NCI-H2196 (cell line): Measurements from ENCODE around the gene PKP4.
"Not testable (repeated sequence)": the region's sequence is repeated elsewhere in the genome, so short reads cannot be mapped to it uniquely, and the experiment has no call there.

Experiments
- DNase-seq: peaks from one replicate; lab custom pipeline; 2025; ENCODE audit not compliant: unreplicated experiment; lab: John Stamatoyannopoulos, UW

PKP4 gene

DNA sequence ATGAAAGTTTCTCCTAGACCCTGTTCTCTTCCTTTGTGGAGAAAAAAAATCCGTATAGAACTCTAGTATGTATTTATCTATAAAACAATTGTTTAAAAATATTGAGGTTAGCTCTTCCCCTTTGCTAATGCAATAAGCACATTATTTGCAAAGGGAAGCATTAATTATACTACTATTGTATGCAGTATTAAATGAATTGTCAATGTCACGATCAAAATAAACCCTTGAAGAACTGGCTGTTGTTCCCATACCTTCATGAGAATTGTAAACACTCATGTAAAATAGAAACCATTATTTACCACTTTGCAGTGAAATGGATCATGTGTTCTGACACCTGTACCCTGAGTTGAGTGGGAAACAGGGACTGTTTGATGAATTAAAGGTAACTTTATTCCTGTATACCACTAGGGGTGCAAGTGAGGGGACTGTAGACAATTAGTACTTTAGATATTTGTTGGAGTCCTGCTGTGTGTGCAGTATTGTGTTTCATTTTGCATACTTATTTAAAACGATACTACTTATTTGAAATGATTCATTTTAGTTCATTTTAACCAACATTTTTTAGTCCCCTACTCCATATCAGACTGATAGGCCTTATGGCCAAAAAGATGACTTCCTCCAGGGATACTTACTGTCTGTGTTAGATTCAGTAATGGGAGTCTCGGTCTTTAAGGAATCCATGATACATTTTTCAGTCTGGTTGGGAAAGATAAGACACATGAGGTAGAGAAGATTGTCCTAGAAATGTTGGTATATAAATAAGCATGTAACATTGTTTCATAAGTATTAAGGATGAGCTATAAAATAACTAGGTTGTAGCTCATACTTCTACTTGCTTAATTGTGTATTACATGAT lies 7.9 kb downstream of the PKP4 start:
- no peak for DNase-seq

DNA sequence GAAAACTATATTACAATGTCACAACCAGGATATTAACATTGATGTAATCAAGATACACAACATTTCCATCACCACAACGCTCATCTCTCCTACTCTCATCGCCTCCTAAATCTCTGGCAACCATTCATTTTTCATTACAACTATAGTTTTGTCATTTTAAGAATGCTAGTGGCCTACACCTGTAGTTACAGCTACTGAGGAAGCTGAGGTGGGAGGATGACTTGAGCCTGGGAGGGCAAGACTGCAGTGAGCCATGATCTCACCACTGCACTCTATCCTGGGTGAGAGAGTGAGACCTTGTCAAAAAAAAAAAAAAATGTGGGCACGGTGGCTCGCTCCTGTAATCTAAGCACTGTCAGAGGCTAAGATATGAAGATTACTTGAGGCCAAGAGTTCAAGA lies 10.5 kb downstream of the PKP4 start:
- DNase-seq: no peak

- not testable (repeated sequence) for DNase-seq
Observed at GRCh38 chr2:158472829-158473228, 16.1 kb downstream of the PKP4 start.

DNA sequence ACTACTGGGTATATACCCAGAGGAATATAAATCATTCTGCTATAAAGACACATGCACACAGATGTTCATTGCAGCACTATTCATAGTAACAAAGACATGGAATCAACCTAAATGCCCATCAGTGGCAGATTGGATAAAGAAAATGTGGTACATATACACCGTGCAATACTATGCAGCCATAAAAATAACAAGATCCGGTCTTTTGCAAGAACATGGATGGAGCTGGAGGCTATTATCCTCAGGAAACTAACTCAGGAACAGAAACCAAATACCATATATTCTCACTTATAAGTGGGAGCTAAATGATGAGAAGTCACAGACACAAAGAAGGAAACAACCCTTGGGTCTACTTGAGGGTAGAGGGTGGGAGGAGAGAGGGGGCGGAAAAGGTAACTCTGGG lies 16.5 kb downstream of the PKP4 start:
- not testable (repeated sequence) for DNase-seq

DNA sequence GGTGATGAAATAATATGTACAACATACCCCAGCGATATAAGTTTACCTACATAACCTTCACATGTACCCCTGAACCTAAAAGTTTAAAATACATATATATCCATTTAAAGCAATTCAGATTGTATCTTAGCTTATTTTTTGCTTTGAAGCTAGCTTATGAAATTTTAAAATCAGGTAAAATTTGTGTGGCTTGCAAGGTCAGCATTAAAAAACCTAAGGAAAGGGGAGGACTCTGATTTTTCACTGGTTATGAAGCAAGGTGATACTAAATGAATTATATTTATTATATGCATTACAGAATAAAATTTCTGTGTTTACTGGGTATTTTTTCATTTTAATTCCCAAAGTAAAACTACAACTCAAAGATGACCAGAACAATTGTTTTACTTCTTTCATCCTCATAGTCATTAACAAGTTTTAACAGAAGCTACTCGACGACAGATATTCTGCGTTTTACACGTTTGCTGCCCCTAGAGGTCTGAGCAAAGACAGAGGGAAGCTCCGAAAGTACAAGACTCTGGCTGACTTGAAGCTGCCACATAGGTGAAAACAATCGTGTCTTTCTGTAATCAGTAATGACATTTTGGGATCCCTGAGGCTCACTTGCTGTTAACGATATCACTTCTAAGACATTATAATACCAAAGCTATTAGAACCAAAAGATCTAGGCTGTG lies 17.1 kb downstream of the PKP4 start:
- DNase-seq: no peak

DNA sequence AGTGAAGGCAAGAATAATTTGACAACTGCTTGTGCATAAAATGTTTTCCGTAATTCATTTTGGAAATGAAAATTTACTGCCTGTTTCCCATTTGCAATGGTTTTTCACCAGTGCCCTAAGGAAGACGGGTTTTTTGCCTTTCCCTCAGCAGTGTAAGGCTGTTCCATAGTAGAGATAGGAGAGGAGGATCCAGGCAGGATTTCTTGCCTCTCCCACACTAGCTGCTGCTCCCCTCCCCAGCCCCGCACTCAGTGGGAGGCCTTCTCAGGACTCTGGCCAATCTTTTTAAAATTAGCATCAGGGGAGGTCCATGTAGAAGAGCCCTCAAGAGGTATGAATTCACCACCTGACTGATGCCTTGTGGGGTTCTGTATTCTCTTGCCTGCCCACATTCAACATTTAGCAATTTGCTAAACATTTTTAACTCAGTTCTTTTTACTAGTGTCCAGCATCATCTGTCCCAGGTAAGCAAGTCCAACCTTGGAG lies 17.8 kb downstream of the PKP4 start:
- not testable (repeated sequence) for DNase-seq

DNA sequence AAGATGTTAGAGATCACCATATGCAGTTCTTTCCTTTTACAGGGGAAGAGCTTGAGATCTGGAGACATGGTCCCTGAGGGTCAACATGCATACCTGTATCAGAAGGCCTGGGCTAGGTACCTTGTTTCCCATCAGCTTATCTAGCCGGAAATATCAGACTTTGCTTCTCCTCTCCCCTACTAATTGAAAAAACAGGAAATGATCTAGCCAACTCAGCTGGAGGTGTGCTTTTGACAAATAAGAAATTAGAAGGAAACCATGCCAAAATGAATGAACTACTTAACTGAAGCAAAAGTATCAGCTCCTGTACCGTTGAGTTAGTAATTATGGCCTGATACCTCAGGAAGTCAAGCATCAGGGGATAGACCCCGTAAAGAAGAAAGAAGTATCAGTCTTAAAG lies 20.4 kb downstream of the PKP4 start:
- no peak for DNase-seq

DNA sequence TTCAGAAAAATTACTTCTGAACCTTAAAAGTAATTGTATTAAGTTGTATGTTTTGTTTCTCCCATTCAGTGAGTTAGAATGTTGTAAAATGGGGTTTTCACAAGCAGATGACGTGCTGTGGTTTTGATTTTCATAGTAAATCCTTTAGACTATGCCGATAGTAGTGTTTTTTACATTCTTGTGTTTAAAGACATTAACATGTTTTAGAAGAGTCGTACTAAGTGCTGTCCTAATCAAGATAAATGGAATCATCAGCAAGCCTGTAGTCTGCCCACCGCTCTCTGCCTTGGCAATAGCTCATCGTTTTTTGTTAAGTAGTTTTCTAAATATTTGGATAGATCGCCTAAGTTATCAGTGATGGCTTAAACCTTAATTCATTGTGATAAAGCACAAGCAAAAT lies 21.5 kb downstream of the PKP4 start:
- DNase-seq: no peak

DNA sequence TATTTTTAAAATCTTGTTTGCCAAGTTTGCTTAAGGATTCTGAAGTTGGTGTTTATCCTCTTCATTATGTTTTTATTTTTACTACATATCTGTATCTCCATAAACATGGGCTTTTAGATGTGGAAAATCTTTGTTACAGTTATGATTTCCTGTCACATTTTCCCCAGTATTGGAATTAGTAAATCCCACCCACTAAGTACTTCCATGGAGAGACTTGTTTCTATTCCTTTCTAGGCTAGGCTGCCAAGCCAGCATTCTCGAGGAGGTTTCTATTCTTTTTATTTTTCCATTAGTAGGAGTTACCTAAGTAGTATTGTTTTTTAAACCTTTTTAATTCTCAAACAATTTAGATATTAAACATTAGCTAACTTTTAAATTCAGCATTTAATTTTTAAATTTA lies 22.1 kb downstream of the PKP4 start:
- DNase-seq: no peak

- DNase-seq: no peak
Observed at GRCh38 chr2:158481116-158481515, 24.4 kb downstream of the PKP4 start.

DNA sequence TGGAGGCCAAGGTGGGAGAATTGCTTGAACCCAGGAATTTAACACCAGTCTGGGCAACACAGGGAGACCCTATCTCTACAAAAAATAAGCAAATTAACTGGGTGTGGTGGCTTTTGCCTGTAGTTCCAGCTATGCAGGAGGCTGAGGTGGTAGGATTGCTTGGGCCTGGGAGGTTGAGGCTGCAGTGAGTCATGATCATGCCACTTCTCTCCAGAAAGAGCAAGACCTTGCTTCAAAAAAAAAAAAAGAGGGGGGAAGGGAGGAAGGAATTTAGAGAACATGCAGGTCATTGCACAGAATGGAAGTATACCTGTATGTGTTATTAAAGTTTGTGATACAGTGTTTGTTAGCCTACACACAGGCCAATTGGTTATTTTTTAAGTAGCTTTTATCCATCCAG lies 25.8 kb downstream of the PKP4 start:
- no peak for DNase-seq

- DNase-seq: no peak
Observed at GRCh38 chr2:158484892-158485556, 28.3 kb downstream of the PKP4 start.

GRCh38 chr2:158486150-158486969 lies 29.6 kb downstream of the PKP4 start:
- DNase-seq: no peak

- no peak for DNase-seq
Observed at GRCh38 chr2:158486970-158487325, 30.2 kb downstream of the PKP4 start.

DNA sequence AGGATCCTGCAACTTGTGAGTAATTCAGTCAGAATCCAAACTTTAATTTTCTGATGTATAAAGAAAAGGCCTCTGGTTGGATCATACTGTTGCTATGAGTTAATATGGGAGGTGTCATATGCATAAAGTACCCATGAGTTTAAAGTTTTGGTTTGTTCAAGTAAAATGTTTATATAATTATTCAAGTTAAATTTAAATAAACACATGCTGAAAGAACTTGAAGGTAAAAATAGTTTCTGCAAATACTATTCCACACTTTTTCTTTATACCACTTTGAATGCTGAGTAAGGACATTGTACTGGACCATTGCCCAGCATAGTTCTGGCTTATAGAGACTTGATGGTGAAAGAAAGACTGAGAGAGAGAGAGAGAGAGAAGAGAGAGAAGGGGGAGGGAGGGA lies 30.7 kb downstream of the PKP4 start:
- no peak for DNase-seq

GRCh38 chr2:158488442-158489216 lies 31.9 kb downstream of the PKP4 start:
- DNase-seq: no peak

GRCh38 chr2:158489366-158490112 lies 32.8 kb downstream of the PKP4 start:
- DNase-seq: no peak

GRCh38 chr2:158491072-158491471 lies 34.3 kb downstream of the PKP4 start:
- DNase-seq: no peak

DNA sequence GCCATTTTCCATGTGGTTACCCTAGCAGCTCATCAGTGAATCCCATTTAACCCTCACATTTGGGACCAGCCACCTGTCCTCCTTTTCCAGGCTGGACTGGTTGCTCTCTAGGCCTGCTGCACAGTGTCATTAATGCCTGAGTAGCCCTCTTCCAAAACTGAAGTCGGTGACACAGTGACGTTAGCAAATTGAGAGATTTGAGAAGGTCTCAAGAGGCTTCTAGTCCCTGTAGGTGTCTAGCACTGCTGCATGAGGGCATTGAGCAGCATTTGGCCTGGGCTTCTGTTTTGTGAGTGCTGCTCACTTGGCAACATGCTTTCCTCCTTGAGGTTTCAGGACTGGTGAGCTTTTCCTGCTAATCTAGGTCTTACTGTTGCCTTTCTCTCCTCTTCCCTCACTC lies 36.7 kb downstream of the PKP4 start:
- peak; percentile 29 for DNase-seq

- no peak for DNase-seq
Observed at GRCh38 chr2:158495175-158495574, 38.4 kb downstream of the PKP4 start.
